Activated gamma-delta T cell (primary cell): ENCODE data around the gene CDH11.

Experiments used
- DNase-seq: peaks from one replicate; lab custom pipeline; 2025; lab: John Stamatoyannopoulos, UW

Gene CDH11

DNA sequence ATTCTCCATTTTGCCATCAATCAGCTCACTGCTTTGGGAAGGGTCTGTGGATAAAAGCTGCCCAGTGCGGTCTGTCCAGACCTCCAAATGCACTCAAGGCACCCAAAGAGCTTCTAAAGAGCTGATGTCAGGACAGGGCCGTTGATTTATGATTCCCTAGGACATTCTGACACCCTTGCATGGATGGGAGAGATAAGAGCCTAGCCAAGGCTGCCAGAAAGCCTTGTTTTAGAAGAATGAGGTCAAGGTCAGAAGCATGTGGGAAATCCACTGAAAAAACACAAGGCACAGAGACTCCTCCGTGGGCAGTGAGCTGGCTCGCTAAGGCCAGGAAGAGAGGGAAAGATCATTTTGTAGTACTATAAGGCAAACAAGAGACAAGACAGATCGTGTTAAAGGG lies 214.0 kb downstream of the CDH11 start:
- no peak for DNase-seq

DNA sequence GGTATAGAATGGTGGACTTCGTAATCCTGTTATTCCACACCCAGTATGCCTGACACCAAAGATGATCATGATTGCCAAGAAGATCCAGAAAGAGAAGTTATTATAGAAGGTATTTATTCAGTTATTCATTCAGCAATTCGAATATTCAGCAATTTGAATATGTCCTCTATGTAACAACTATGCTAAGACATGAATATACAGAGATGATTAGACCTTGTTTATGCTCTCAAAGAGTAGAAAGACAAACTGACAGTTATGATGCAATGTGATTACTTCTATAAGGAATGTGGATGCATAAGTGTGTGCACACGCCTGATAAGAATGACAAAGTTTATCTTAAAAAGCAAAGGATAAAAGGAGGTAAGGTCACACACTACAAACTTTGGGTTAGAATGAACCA lies 218.1 kb downstream of the CDH11 start:
- no peak for DNase-seq

DNA sequence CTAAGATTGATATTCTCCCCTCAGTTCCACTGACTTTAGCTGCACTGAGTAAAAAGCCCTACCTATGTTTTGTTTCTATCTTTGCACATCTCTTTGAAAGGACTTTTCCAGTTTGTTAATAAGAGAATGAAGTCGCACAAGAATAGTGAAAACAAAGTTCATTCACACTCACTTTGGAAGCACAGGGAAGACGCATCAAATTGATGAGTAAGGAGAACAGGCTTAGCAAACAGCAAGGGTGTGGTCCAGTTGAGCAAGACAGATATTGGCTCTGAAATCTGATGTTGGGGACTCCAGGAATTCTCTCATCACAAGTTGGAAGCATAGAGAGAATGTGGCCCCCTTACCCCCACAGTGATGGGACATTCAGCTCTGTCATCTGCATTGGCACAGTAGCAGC lies 221.3 kb downstream of the CDH11 start:
- DNase-seq: no peak

DNA sequence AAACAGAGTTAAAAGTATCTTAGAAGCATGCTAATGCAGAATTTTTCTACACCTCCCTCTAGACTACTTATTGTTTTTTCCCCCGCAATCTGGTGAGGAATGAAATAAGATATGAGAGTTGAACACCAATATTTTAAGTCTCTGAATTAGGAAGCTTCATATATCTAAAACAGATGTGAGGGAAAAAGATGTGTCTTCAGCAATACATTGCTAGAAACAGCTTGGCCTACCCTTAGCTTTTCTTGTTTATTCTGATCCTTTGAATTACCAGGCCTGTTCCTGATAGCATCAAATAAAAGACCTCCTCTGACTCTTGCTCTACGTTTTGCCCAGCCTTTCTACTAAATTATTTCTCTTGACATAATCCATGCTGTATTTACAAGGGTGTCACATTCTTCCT lies 221.8 kb downstream of the CDH11 start:
- no peak for DNase-seq

DNA sequence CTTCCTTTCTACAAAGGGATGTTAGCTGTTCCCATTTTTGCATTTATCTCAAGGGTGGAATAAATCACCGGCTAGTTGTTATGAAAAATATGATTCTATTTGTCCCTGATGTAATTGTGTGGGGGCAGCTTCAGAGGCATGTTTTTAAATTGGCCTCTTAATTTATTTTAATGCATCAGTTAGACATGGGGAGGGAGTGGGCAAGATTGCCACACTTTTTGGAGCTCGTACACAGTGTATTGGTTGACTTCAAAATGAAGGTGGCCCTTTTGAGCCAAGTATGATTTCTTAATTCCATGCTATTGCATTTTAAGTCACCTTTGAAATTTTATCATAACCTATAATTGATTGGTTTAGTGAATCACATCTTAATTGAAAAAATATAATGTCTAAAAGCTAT lies 223.7 kb downstream of the CDH11 start:
- DNase-seq: no peak
